SK-N-DZ (cell line): ENCODE data around the gene CLIC1.

ENCODE experiments used
- DNase-seq: peaks from one replicate; pipeline ENCODE4 v3.0.0-alpha.2; 2015; ENCODE audit warnings: low spot score

The CLIC1 gene

GRCh38 chr6:31737991-31738979 is 2.0 kb upstream of the CLIC1 start:
- no peak for DNase-seq

- no peak for DNase-seq
Measured at GRCh38 chr6:31737315-31737990, 1.1 kb upstream of the CLIC1 start.

- no peak for DNase-seq
Measured at GRCh38 chr6:31736768-31737314, 511 bp upstream of the CLIC1 start.

GRCh38 chr6:31734821-31735406 is 1.4 kb downstream of the CLIC1 start:
- DNase-seq, result no peak

- no peak for DNase-seq
Measured at GRCh38 chr6:31734247-31734820, 2.0 kb downstream of the CLIC1 start.

GRCh38 chr6:31733734-31734133 is 2.6 kb downstream of the CLIC1 start:
- DNase-seq, result no peak

GRCh38 chr6:31732029-31732428 is 4.3 kb downstream of the CLIC1 start:
- no peak for DNase-seq

GRCh38 chr6:31730631-31731086 is 5.7 kb downstream of the CLIC1 start:
- no peak for DNase-seq

GRCh38 chr6:31729979-31730630 is 6.2 kb downstream of the CLIC1 start:
- DNase-seq, result peak; percentile 90

GRCh38 chr6:31729515-31729978 is 6.8 kb downstream of the CLIC1 start:
- DNase-seq, result peak; percentile 91

GRCh38 chr6:31728767-31729514 is 7.4 kb downstream of the CLIC1 start, which contains the start of gene DDAH2:
Gene DDAH2 (minus strand): TSS chr6:31729299. CDS start chr6:31729161, 138 bp downstream.
- no peak for DNase-seq

- DNase-seq, result no peak
Measured at GRCh38 chr6:31727717-31728671, 8.3 kb downstream of the CLIC1 start.

- DNase-seq, result no peak
Measured at GRCh38 chr6:31727034-31727716, 9.2 kb downstream of the CLIC1 start.

- DNase-seq, result no peak
Measured at GRCh38 chr6:31725502-31726350, 10.6 kb downstream of the CLIC1 start.

GRCh38 chr6:31723980-31724691 is 12.2 kb downstream of the CLIC1 start:
- DNase-seq, result no peak

- no peak for DNase-seq
Measured at GRCh38 chr6:31723245-31723979, 12.9 kb downstream of the CLIC1 start, which contains the start of gene MPIG6B. Gene MPIG6B (plus strand): TSS chr6:31723373. CDS start chr6:31723384, 11 bp downstream.
